Measurements from ENCODE around the gene PLPP3.
A peak's percentile ranks its signal among the peaks of the same experiment; 100 is the strongest.

The PLPP3 gene

DNA sequence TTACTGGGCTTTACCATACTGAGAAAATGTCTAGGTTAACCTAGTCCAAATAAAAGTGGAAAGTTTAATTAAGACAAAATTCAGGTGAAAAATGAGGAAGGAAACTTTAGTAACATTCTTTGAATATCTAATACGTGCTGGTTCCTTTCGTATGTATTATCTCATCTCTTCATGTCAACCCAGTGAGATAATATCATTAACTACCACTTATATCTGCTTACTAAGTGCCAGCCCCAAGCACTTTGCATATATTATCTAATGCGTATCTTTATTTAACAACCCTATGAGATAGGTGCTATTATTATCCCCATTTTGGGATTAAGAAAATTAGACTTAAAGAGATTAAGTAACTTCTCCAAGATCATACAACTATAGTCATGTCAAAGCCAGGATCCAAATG lies 12.5 kb upstream of the PLPP3 start:
- no peak overlapping the region for H3K4me3 ChIP-seq (ENCODE audit: low read length)
- DNase-seq (ENCODE audit: low read depth), result no peak
- TF ChIP-seq, protein P1, sequence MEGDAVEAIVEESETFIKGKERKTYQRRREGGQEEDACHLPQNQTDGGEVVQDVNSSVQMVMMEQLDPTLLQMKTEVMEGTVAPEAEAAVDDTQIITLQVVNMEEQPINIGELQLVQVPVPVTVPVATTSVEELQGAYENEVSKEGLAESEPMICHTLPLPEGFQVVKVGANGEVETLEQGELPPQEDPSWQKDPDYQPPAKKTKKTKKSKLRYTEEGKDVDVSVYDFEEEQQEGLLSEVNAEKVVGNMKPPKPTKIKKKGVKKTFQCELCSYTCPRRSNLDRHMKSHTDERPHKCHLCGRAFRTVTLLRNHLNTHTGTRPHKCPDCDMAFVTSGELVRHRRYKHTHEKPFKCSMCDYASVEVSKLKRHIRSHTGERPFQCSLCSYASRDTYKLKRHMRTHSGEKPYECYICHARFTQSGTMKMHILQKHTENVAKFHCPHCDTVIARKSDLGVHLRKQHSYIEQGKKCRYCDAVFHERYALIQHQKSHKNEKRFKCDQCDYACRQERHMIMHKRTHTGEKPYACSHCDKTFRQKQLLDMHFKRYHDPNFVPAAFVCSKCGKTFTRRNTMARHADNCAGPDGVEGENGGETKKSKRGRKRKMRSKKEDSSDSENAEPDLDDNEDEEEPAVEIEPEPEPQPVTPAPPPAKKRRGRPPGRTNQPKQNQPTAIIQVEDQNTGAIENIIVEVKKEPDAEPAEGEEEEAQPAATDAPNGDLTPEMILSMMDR (conservative IDR thresholded peaks at IDR 0.05; ENCODE audit: low read depth, low read length), result no peak

DNA sequence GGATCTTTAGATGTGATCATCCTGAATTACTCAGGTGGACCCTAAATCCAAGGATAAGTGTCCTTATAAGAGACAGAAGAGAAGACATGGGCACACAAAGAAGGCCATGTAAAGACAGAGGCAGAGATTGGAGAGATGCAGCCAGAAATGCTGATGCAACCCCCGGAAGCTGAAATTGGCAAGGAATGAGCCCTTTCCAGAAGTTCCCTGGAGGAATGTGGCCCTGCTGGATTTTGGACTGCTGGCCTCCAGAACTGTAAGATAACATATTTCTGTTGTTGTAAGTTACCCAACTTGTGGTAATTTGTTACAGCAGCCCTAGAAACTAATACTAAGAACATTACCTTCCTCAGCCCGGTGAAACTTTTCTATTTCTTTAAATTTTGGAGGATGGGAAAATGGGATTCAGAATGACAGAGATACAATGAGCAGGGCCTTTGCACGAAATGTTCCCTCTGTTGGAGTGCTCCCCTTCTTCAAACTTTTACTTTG lies 11.2 kb upstream of the PLPP3 start:
- TF ChIP-seq, protein P1 (conservative IDR thresholded peaks at IDR 0.05; ENCODE audit: low read depth, low read length), result no peak
- no peak overlapping the region for H3K4me3 ChIP-seq (ENCODE audit: low read length)
- no peak for DNase-seq (ENCODE audit: low read depth)

DNA sequence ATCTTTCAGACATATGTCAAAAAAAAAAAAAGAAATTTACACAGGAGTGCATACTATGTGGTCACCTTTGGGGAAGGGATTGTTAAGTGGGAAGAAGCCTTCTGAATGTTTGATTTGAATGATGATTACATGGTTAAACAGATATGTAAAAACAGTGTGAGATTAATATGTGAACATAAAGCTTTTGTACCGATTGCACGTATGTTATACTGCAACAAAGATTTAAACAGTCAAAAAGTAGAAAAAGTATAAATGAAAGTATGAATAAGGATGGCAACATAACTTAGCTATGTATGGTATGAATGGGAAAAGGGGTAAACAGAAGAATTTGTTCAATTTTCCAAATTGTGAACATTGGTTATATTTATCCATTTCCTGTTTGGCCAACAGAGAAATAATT lies 10.0 kb upstream of the PLPP3 start:
- DNase-seq (ENCODE audit: low read depth), result no peak
- TF ChIP-seq, protein P1 (conservative IDR thresholded peaks at IDR 0.05; ENCODE audit: low read depth, low read length), result no peak
- H3K4me3 ChIP-seq (ENCODE audit: low read length), result no peak overlapping the region

DNA sequence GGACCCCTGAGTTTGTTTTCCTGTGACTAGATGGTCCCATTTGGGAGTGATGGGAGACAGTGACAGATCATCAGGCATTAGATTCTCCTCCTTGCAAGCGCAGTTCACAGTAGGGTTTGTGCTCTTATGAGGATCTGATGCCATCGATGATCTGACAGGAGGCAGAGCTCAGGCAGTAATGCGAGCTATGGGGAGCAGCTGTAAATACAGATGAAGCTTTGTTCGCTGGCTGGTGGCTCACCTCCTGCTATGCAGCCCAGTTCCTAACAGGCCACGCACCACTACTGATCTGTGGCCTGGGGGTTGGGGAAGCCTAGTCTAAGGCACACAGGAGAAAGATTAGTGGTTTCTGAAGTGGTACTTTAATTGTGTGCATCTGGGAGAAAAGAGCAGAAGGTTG lies 7.1 kb upstream of the PLPP3 start:
- TF ChIP-seq, protein P1 (conservative IDR thresholded peaks at IDR 0.05; ENCODE audit: low read depth, low read length), result no peak
- no peak for DNase-seq (ENCODE audit: low read depth)
- no peak overlapping the region for H3K4me3 ChIP-seq (ENCODE audit: low read length)

DNA sequence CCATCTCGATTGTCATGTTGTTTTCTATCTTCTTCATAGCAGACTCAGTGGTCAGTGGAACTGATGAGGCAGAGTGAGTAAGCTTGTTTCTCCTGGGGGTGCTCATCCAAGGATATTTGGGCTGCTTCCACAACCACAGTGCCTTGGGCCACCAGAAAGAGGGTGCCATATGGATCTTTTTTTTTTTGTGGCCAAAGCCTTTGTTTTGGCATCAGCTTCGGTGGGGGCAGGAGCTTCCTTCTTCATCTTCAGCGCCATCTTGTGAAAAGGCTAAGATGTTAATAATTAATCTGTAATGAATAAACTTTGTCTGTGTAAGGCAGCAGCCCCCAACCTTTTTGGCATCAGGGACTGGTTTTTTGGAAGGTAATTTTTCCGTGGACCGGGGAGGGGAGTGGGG lies 6.6 kb upstream of the PLPP3 start:
- H3K4me3 ChIP-seq (ENCODE audit: low read length), result no peak overlapping the region

DNA sequence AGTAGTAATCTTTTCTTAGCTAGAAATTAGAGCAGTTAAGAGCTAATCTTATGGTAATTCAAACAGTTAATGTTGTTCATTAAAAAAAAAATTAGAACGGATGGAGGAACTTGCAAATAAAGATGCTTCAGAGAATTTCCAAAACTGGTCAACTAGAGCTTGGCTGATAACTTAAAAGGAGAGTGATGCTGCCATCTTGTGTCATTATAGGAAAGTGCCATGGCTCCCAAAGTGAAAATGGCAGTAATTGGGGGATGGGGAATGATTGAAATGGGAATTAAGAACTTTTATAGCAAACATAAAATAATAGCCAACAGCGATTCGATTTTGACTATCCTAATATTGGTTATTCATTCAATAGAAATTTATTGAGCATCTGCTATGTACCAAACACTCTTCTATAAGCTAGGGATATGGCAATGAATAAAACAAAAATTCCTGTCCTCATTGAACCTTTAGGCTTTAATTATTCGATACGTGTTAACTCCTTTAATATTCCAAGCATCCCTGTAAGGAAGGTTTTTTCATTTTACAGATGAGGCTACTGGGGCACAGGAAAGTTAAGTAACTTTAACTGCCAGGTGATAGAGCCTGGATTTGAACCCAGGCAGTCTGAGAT lies 5.7 kb upstream of the PLPP3 start:
- DNase-seq (ENCODE audit: low read depth), result no peak
- TF ChIP-seq, protein P1 (conservative IDR thresholded peaks at IDR 0.05; ENCODE audit: low read depth, low read length), result peak; percentile 79
- no peak overlapping the region for H3K4me3 ChIP-seq (ENCODE audit: low read length)

More for the DNA sequence above, 6.6 kb upstream of the PLPP3 start:
- DNase-seq (ENCODE audit: low read depth), result no peak
- TF ChIP-seq, protein P1 (conservative IDR thresholded peaks at IDR 0.05; ENCODE audit: low read depth, low read length), result no peak

DNA sequence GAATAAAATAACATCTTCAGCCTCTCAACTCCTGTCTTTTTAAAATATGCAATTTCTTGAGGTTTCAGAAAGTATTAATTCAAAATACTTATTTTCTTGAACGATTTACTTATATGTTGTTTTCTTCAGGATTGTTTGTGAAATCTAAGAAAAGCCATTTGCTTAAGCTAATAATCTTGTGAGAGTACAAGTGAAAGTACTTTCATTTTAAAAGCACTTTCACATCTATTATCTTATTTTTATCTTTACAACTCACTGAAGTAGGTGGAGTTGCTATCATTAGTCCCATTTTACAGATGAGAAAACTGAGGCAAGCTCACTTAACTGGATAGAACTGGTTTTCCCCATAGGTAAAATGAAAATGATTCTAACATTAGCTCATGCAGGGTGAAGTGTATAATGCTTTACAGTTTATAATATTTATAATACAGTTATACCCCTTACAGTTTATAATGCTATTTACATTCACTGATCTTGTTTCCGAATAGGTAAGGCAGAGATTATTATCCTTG lies 4.7 kb upstream of the PLPP3 start:
- TF ChIP-seq, protein P1 (conservative IDR thresholded peaks at IDR 0.05; ENCODE audit: low read depth, low read length), result no peak
- DNase-seq (ENCODE audit: low read depth), result no peak
- H3K4me3 ChIP-seq (ENCODE audit: low read length), result no peak overlapping the region
